H1 (cell line): ENCODE results near the gene SLC6A7. TPM values are rescaled to one million over a fixed set of nuclear protein-coding genes. Genes with fewer than 3 reads are reported as not detected.

Experiments
- HDAC6 ChIP-seq: IDR thresholded peaks from one replicate; pipeline ENCODE4 v1.7.1; 2012; ENCODE audit warnings: low read depth, mild to moderate bottlenecking, inconsistent platforms, low read length, moderate library complexity
- MAFK ChIP-seq: IDR thresholded peaks from 2 replicates; pipeline ENCODE4 v1.6.1; 2012; ENCODE audit warnings: low read depth, mild to moderate bottlenecking, improper control_type of control experiment, low read length
- NANOG ChIP-seq: IDR thresholded peaks from 2 replicates; pipeline ENCODE4 v1.6.1; 2011; ENCODE audit warnings: low read length, low read depth, mild to moderate bottlenecking, inconsistent platforms; ENCODE audit not compliant: insufficient read depth, poor library complexity, severe bottlenecking
- RAD21 ChIP-seq, 2 experiments: IDR thresholded peaks in 1 of 2; conservative IDR thresholded peaks in 1 of 2; 2 replicates each; pipeline ENCODE4 v1.6.1; 2011; ENCODE audit warnings: low read depth in 2 of 2, low read length in 2 of 2, improper control_type of control experiment in 1 of 2, inconsistent platforms in 1 of 2, mild to moderate bottlenecking in 1 of 2, moderate library complexity in 1 of 2
- RBBP5 ChIP-seq: IDR thresholded peaks from 2 replicates; pipeline ENCODE4 v1.7.1; 2012; ENCODE audit warnings: low read depth, mild to moderate bottlenecking, inconsistent platforms, low read length, moderate library complexity, borderline replicate concordance
- polyA plus RNA-seq, 7 experiments: library from polyadenylated mRNA; depleted of rRNA in 3 of 7; stranded (reverse) in 5 of 7; unstranded in 2 of 7; fragments of >200 nt in 5 of 7; fragments of 200-250 nt in 2 of 7; gene quantifications; 1 replicate in 5 of 7; 2 replicates in 1 of 7; 4 replicates in 1 of 7; pipeline versions ENCODE4 v1.2.1 to v1.2.3, GENCODE V29; 2011 to 2013; ENCODE audit warnings: missing spikeins in 2 of 7, mixed read lengths in 2 of 7
- total RNA-seq: library from RNA; stranded (reverse); fragmentation: NEBNext Ultra II Directional; extraction: Animal tissue kit (Norgen Biotek cat#: 25700); gene quantifications from 2 replicates; pipeline ENCODE4 v1.2.1, GENCODE V29; 2021
- TF ChIP-seq, protein P1 (sequence below), 3 experiments: IDR thresholded peaks; 1 replicate in 2 of 3; 2 replicates in 1 of 3; pipeline versions ENCODE4 v1.5.1 to v1.6.1; 2011; ENCODE audit warnings: low read length in 3 of 3, mild to moderate bottlenecking in 3 of 3, inconsistent platforms in 2 of 3, low read depth in 1 of 3, moderate library complexity in 1 of 3; ENCODE audit not compliant: insufficient read depth in 1 of 3; ENCODE audit errors: control extremely low read depth in 1 of 3

The SLC6A7 gene
- total and polyA plus RNA-seq, 2 of the 8 experiments (the other 6 are each of a cell fraction or from before 2014, with no cell fraction given): 0.07 to 0.12 TPM

DNA sequence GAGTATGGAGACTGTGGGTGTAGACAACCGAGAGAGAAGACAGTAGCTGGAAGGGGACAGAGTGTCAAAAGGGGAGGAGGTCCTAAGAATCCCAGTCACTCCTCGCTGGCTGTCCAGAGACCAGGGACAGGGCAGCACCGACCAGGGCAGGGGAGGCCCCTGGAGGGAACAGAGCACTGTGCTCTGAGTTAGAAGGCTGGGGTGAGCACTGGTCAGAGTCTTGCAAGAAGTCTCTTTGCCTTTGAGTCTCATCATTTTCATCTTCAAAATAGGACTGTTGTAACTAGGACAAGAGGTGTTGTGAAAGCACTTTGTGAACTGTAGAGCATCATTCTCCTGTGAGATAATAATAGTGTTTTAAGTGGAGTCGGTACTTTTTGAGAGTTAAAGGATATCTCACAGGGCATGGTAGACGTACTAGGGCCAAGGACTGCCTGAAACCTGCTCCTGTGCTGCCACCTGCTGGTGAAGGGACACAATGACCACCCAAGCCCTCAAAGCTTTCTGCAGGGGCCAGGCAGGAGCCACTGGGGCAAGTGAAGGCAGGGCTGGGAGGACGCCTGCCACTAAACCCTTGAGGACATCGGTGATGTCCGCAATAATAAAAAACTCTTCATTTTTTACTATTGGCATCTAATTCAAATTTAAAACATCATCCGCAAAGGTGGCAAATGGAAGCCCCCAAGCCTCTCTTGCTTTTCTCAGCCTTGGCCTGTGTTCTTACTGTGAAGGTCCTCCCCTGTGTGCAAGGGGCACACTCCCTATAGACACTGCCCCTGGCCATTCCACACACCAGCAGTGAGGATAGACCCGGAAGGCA is 28.2 kb downstream of the SLC6A7 start (continued):
- TF ChIP-seq RAD21 (IDR thresholded peaks at IDR 0.05 in 1 of 2, conservative IDR thresholded peaks at IDR 0.05 in 1 of 2; ENCODE audit: low read depth in 2 of 2, low read length in 2 of 2) (peak; percentile 97 to 98), HDAC6 (no peak), RBBP5 (no peak), MAFK (no peak), NANOG (no peak)
- TF ChIP-seq, protein P1, sequence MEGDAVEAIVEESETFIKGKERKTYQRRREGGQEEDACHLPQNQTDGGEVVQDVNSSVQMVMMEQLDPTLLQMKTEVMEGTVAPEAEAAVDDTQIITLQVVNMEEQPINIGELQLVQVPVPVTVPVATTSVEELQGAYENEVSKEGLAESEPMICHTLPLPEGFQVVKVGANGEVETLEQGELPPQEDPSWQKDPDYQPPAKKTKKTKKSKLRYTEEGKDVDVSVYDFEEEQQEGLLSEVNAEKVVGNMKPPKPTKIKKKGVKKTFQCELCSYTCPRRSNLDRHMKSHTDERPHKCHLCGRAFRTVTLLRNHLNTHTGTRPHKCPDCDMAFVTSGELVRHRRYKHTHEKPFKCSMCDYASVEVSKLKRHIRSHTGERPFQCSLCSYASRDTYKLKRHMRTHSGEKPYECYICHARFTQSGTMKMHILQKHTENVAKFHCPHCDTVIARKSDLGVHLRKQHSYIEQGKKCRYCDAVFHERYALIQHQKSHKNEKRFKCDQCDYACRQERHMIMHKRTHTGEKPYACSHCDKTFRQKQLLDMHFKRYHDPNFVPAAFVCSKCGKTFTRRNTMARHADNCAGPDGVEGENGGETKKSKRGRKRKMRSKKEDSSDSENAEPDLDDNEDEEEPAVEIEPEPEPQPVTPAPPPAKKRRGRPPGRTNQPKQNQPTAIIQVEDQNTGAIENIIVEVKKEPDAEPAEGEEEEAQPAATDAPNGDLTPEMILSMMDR (IDR thresholded peaks at IDR 0.05; ENCODE audit: control extremely low read depth in 1 of 3, insufficient read depth in 1 of 3, low read depth in 1 of 3, low read length in 3 of 3): peak in 2 of 3 experiments; percentile 89 to 95; a peak in 3 of 4 replicates
